ENCODE data around the gene STK39.

DNA sequence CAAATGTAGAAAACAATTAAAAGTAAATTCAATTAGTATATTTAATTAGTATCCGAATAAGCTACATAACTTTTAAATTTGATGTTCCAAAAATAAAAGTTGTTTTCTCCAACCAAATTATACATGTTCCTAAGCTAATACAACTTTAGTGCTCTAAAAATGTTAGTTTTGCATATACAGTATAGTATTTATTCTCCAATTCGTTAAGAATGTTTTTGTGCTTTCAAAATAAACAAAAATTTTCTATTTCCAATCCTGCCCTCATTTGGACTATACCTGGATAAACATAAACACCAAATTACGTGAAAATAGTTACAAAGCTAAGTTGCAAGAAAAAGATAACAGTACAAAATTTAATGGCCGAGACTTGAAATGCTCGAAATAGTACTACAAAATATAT, 71.9 kb downstream of the STK39 start:
- TF ChIP-seq ZNF274 (IDR thresholded peaks at IDR 0.05; ENCODE audit: low read depth, low read length) (no peak), YY1 (IDR thresholded peaks at IDR 0.05; ENCODE audit: insufficient read depth, insufficient read length) (no peak)
